Uterus (tissue), 2 donors: Measurements from ENCODE around the gene COL9A3.

Experiments
- CTCF ChIP-seq, 4 experiments: fragments of 200-600 bp in 2 of 4; fragments of 450-650 bp in 2 of 4; sonication (generic) in 2 of 4; IDR thresholded peaks; one replicate each; pipeline ENCODE4 v1.5.1; 2016 to 2019; ENCODE audit warnings: antibody characterized with exemption in 4 of 4, mild to moderate bottlenecking in 2 of 4, moderate library complexity in 1 of 4
- POLR2A ChIP-seq, 2 donors: fragments of 450-650 bp; IDR thresholded peaks; one replicate each; pipeline ENCODE4 v1.6.1; 2016; ENCODE audit warnings: antibody characterized with exemption in 2 of 2, mild to moderate bottlenecking in 1 of 2, moderate library complexity in 1 of 2

GRCh38 chr20:62834967-62835730, 18.3 kb downstream of the COL9A3 start:
- no peak for TF ChIP-seq POLR2A (IDR thresholded peaks at IDR 0.05)
- TF ChIP-seq CTCF (IDR thresholded peaks at IDR 0.05), result no peak
